Stomach (tissue), 4 donors: Measurements from ENCODE around the gene PRSS8.

Experiments used
- CTCF ChIP-seq, 7 experiments: fragments of 450-650 bp in 4 of 7; fragments of 200-600 bp in 3 of 7; sonication (generic) in 3 of 7; IDR thresholded peaks; one replicate each; pipeline ENCODE4 v1.5.1; 2016 to 2019; ENCODE audit warnings: antibody characterized with exemption in 7 of 7, control low read depth in 2 of 7, mild to moderate bottlenecking in 1 of 7
- EP300 ChIP-seq: sonication (generic); formaldehyde crosslinking; IDR thresholded peaks from one replicate; pipeline ENCODE4 v1.6.1; 2017; ENCODE audit warnings: antibody characterized with exemption
- POLR2A ChIP-seq, 4 donors: fragments of 450-650 bp; IDR thresholded peaks; one replicate each; pipeline ENCODE4 v1.6.1; 2016; ENCODE audit warnings: antibody characterized with exemption in 4 of 4, control low read depth in 2 of 4, mild to moderate bottlenecking in 1 of 4, moderate library complexity in 1 of 4
- POLR2AphosphoS5 ChIP-seq, 3 donors: sonication (generic); formaldehyde crosslinking; IDR thresholded peaks; one replicate each; pipeline ENCODE4 v1.6.1; 2016; ENCODE audit warnings: antibody characterized with exemption in 3 of 3

- TF ChIP-seq POLR2A (IDR thresholded peaks at IDR 0.05) = no peak
- no peak for TF ChIP-seq CTCF (IDR thresholded peaks at IDR 0.05)
- TF ChIP-seq EP300 = no peak
- TF ChIP-seq POLR2AphosphoS5 (IDR thresholded peaks at IDR 0.05) = no peak
Measured at GRCh38 chr16:31086629-31086906, 49.0 kb downstream of the PRSS8 start.
